ENCODE results near the gene TMEM60. TPM values are rescaled to one million over a fixed set of nuclear protein-coding genes. Genes with fewer than 3 reads are reported as not detected.

Gene TMEM60
- total and polyA plus RNA-seq, 2 of the 13 experiments (the other 11 are each of a cell fraction or from before 2014, with no cell fraction given), result 25.6 to 27.7 TPM

GRCh38 chr7:77765481-77765880 is 32.8 kb downstream of the TMEM60 start (continued):
- TF ChIP-seq, protein P1, sequence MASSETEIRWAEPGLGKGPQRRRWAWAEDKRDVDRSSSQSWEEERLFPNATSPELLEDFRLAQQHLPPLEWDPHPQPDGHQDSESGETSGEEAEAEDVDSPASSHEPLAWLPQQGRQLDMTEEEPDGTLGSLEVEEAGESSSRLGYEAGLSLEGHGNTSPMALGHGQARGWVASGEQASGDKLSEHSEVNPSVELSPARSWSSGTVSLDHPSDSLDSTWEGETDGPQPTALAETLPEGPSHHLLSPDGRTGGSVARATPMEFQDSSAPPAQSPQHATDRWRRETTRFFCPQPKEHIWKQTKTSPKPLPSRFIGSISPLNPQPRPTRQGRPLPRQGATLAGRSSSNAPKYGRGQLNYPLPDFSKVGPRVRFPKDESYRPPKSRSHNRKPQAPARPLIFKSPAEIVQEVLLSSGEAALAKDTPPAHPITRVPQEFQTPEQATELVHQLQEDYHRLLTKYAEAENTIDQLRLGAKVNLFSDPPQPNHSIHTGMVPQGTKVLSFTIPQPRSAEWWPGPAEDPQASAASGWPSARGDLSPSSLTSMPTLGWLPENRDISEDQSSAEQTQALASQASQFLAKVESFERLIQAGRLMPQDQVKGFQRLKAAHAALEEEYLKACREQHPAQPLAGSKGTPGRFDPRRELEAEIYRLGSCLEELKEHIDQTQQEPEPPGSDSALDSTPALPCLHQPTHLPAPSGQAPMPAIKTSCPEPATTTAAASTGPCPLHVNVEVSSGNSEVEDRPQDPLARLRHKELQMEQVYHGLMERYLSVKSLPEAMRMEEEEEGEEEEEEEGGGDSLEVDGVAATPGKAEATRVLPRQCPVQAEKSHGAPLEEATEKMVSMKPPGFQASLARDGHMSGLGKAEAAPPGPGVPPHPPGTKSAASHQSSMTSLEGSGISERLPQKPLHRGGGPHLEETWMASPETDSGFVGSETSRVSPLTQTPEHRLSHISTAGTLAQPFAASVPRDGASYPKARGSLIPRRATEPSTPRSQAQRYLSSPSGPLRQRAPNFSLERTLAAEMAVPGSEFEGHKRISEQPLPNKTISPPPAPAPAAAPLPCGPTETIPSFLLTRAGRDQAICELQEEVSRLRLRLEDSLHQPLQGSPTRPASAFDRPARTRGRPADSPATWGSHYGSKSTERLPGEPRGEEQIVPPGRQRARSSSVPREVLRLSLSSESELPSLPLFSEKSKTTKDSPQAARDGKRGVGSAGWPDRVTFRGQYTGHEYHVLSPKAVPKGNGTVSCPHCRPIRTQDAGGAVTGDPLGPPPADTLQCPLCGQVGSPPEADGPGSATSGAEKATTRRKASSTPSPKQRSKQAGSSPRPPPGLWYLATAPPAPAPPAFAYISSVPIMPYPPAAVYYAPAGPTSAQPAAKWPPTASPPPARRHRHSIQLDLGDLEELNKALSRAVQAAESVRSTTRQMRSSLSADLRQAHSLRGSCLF (CRISPR knock-in tag; IDR thresholded peaks at IDR 0.05; ENCODE audit: borderline replicate concordance), result no peak
- TF ChIP-seq MIER2 (CRISPR knock-in tag; IDR thresholded peaks at IDR 0.05), result no peak

- Histone ChIP-seq H3K4me2 (ENCODE audit: low read depth, low read length) (no peak overlapping the region), H3K9ac (ENCODE audit: insufficient read depth, low read depth, low read length) (no peak overlapping the region), H3K4me1 (ENCODE audit: insufficient read depth, low read length) (peaks cover 14% of the 10 kb centered on the region), H3K27me3 (ENCODE audit: control insufficient read depth in 1 of 2, insufficient read depth in 2 of 2, low read length in 2 of 2) (no peaks in the 10 kb centered on the region), H2AFZ (ENCODE audit: low read length) (no peak overlapping the region), H4K20me1 (ENCODE audit: insufficient read depth, low read length) (no peaks in the 10 kb centered on the region), H3K79me2 (ENCODE audit: insufficient read depth, low read length) (peaks cover 50% of the 10 kb centered on the region), H3K9me3 (ENCODE audit: low read length) (no peaks in the 10 kb centered on the region), H3K36me3 (replicated peaks in 1 of 2; ENCODE audit: control insufficient read depth in 1 of 2, insufficient read depth in 2 of 2, low read length in 2 of 2) (peaks cover 1 to 4% of the 10 kb centered on the region in 2 experiments; a peak in 1 of 5 replicates), H3K27ac (ENCODE audit: extremely low read length, insufficient read depth, low read length) (no peak overlapping the region), H3K4me3 (replicated peaks in 1 of 3; ENCODE audit: insufficient read depth in 1 of 3, low read depth in 2 of 3, low read length in 3 of 3) (no peak overlapping the region)
- CTCF ChIA-PET (ENCODE audit: low intra/inter-chr PET ratio, low total read pairs), result no interaction called here
- ATAC-seq, result no peak
- intact Hi-C loops (cut with micrococcal nuclease; ENCODE audit: unreplicated experiment), result no loop called here
- DNase-seq (ENCODE audit: low spot score), result no peak
- BruUV-seq (replicated peaks), result no TSS peak
- 96% methylated on average over 10 of the region's 10 CpGs for WGBS (ENCODE audit: low lambda C conversion rate)
- in situ Hi-C loops (cut with HindIII; ENCODE audit: extremely low pct_ligation_motif_present, low pct_unique_long_range_greater_than_20kb), result no loop called here
- POLR2A ChIA-PET, result no interaction called here
- no peak for FAIRE-seq
- TF ChIP-seq PHF20 (CRISPR knock-in tag; IDR thresholded peaks at IDR 0.05) (no peak), NAIF1 (CRISPR knock-in tag; IDR thresholded peaks at IDR 0.05; ENCODE audit: borderline replicate concordance) (no peak), YY1 (IDR thresholded peaks at IDR 0.05; ENCODE audit: insufficient read depth, insufficient replicate concordance, low read depth, low read length) (no peak), FOXJ3 (CRISPR knock-in tag; IDR thresholded peaks at IDR 0.05; ENCODE audit: borderline replicate concordance) (no peak), GRHL1 (CRISPR knock-in tag; conservative IDR thresholded peaks at IDR 0.05) (no peak), CBFB (CRISPR knock-in tag; IDR thresholded peaks at IDR 0.05) (no peak), ZNF263 (CRISPR knock-in tag; IDR thresholded peaks at IDR 0.05) (no peak), KDM1A (CRISPR knock-in tag; IDR thresholded peaks at IDR 0.05) (no peak), ZNF292 (CRISPR knock-in tag; IDR thresholded peaks at IDR 0.05; ENCODE audit: borderline replicate concordance, low read depth) (no peak), UBTF (CRISPR knock-in tag; IDR thresholded peaks at IDR 0.05) (no peak)
Observed at GRCh38 chr7:77760809-77761453, 37.3 kb downstream of the TMEM60 start.

Measured in HepG2 (cell line).